Right cardiac atrium (tissue), 5 donors: ENCODE data around the gene SERP2. TPM values are rescaled to one million over a fixed set of nuclear protein-coding genes. Genes with fewer than 3 reads are reported as not detected.
A peak's percentile ranks its signal among the peaks of the same experiment; 100 is the strongest.
"Not testable (repeated sequence)": the region's sequence is repeated elsewhere in the genome, so short reads cannot be mapped to it uniquely, and the experiment has no call there.

ENCODE experiments used
- ATAC-seq, 2 donors: fragments of 200-7000 bp; cut with Tn5 transposase; one replicate each; pipeline versions ENCODE4 v1.8.0 to v1.9.1; 2020; ENCODE audit warnings: moderate library complexity in 2 of 2, mild to moderate bottlenecking in 1 of 2
- DNase-seq, 3 donors: peaks; one replicate each; pipeline ENCODE4 v3.0.0-alpha.2; 2020
- H3K27ac ChIP-seq: one replicate; pipeline ENCODE4 v1.5.1; 2013; ENCODE audit warnings: mild to moderate bottlenecking, low read length, control low read depth, moderate library complexity
- H3K27me3 ChIP-seq: one replicate; pipeline ENCODE4 v1.6.1; 2013; ENCODE audit not compliant: control insufficient read depth, insufficient read depth
- H3K4me1 ChIP-seq: one replicate; pipeline ENCODE4 v1.6.1; 2013; ENCODE audit warnings: low read length; ENCODE audit not compliant: control insufficient read depth, insufficient read depth
- H3K4me3 ChIP-seq: one replicate; pipeline ENCODE4 v1.5.1; 2013; ENCODE audit warnings: low read length, control low read depth
- H3K9me3 ChIP-seq: one replicate; pipeline ENCODE4 v1.6.1; 2013; ENCODE audit warnings: low read length; ENCODE audit not compliant: control insufficient read depth
- WGBS: extraction: QIAGEN DNeasy Blood & Tissue Kit; methylation state at CpG from one replicate; pipeline ENCODE4 v1.1.7; 2013; 5-methylcytosine and 5-hydroxymethylcytosine counted together
- intact Hi-C, 4 donors: fragments of 100-400 bp; cut with DNase I; formaldehyde crosslinking; loops; one replicate each; pipeline versions ENCODE4 v1.11.0 to v1.14.0; 2022 to 2023
- long read RNA-seq, 4 donors: library from polyadenylated mRNA; unstranded; transcript quantifications; one replicate each; pipeline ENCODE4 v2.0.0, GENCODE V29; 2020 to 2021
- polyA plus RNA-seq: library from polyadenylated mRNA; stranded (reverse); fragments of 200-250 nt; gene quantifications from one replicate; pipeline ENCODE4 v1.2.3, GENCODE V29; 2013
- total RNA-seq, 4 donors: library from RNA; stranded (reverse); fragmentation: NEBNext Ultra II Directional; extraction: Animal tissue kit (Norgen Biotek cat#: 25700); gene quantifications; one replicate each; pipeline ENCODE4 v1.2.1, GENCODE V29; 2021
- donor health status: healthy with polysubstance abuse.
- donor health status: DM: no; HTN: yes; CAD: no.
- donor health status: DM: no; HTN: no; CAD: no.
- donor health status: DM: no; HTN: yes; CAD: no; lungs with severe emphysema.
- donor health status: DM: yes; HTN: yes; CAD: no.

Gene SERP2
- total RNA-seq: 10 to 100 TPM; 19.4 to 28.2 (median 23.1) TPM
- 36.2 TPM for polyA plus RNA-seq
- long read RNA-seq, donor 1, transcript SERP2-201 (3 exons, 784 nt): major isoform, 10 of 16 reads
- long read RNA-seq, donor 1, partial matches to known transcripts: 0 of 16 reads
- long read RNA-seq, donor 1, other reads (novel, unspliced or antisense): 5 of 16 reads
- long read RNA-seq, donor 2, transcript SERP2-201 (3 exons, 784 nt): major isoform, 19 of 28 reads
- long read RNA-seq, donor 2, partial matches to known transcripts: 2 of 28 reads
- long read RNA-seq, donor 2, other reads (novel, unspliced or antisense): 5 of 28 reads
- long read RNA-seq, donor 3, partial matches to known transcripts: 0 of 2 reads
- long read RNA-seq, donor 3, other reads (novel, unspliced or antisense): 0 of 2 reads
- long read RNA-seq, donor 4, transcript SERP2-201 (3 exons, 784 nt): major isoform, 10 of 15 reads
- long read RNA-seq, donor 4, partial matches to known transcripts: 0 of 15 reads
- long read RNA-seq, donor 4, other reads (novel, unspliced or antisense): 4 of 15 reads

GRCh38 chr13:44373601-44374347, at the start of gene SERP2:
Gene SERP2, plus strand, starts transcription at chr13:44373824. Its CDS starts 202 bp downstream, at chr13:44374026.
- WGBS: 3% methylated on average over 82 of the region's 83 CpGs
- DNase-seq (peak; percentile 40 to 77 (median 77)), ATAC-seq (peak; percentile 80 to 85)
- intact Hi-C loops: loop anchor here in 1 of 4 donors (10.0 kb wide), 1 partner anchor 69 kb away; no protein-coding TSS in a partner anchor
- Histone ChIP-seq H3K27ac (peak within 1 kb of the TSS; percentile 36), H3K4me3 (peak within 1 kb of the TSS; percentile 78), H3K4me1 (peaks cover 2% of the 10 kb centered on the region), H3K9me3 (no peaks in the 10 kb centered on the region), H3K27me3 (no peaks in the 10 kb centered on the region)

DNA sequence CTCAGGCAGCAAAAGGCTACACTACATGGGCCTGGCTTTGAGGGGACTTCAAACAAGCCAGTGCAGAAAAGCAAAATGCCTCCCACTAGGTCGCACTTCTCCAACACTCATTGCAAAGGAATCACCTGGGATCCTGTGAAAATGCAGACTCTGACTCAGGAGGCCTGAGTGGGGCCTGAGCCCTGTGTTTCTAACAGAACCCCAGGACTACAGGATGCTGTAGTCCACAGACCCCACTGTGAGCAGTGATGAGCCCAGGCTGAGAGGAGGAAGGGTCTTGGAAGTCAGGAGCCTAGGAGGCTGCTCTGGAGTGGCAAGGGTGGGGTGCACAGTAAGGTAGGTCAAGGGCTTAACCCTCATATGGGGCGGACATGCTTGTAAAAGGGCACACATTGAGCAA, 46.7 kb upstream of the SERP2 start:
- no peak overlapping the region for H3K4me3 ChIP-seq
- no peaks in the 10 kb centered on the region for H3K9me3 ChIP-seq
- no peaks in the 10 kb centered on the region for H3K27me3 ChIP-seq
- DNase-seq (no peak), ATAC-seq (no peak)
- peaks cover 7% of the 10 kb centered on the region for H3K4me1 ChIP-seq
- no peak overlapping the region for H3K27ac ChIP-seq
- intact Hi-C loops: no loop called here
- WGBS: 94% methylated on average over 2 of the region's 2 CpGs

DNA sequence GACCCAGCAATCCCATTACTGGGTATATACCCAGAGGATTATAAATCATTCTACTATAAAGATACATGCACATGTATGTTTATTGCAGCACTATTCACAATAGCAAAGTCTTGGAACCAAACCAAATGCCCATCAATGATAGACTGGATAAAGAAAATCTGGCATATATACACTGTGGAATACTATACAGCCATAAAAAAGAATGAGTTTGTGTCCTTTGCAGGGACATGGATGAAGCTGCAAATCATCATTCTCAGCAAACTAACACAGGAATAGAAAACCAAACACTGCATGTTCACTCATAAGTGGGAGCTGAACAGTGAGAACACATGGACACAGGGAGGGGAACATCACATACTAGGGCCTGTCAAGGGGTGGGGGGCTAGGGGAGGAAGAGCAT, 44.6 kb upstream of the SERP2 start:
- H3K4me3 ChIP-seq, intact Hi-C loops, H3K9me3 ChIP-seq, DNase-seq, H3K27ac ChIP-seq, H3K27me3 ChIP-seq, ATAC-seq: not testable (repeated sequence)
- peaks cover 11% of the 10 kb centered on the region for H3K4me1 ChIP-seq

DNA sequence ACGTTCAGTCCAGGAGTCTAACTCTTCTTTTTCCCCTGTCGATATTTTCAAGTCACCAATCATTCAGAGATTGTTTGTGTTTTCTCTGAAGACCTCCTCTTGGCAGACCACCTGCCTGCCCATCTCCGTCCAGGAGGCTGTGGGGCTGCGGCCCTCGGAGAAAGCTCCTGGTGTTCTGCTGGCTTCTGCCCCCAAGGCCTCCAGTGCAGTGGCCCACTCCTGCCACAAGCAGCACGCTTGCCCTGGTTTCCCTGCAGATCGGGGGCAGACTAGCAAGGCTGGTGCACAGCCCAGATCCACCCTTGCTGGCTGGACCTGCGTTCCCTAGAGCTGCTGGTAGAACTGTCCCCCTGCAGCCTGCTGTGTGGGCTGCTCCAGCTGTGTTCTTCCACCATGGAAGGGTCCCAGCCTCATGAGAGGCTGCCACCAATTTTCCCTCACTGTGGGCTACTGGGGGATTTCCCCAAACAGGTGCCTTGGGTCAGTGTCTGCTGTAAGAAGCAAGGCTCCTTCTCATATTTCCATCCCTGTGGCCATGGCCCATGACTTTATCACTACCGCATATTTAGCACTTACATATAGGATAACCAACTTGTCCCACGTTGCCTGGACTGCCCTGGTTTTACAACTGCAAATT, 43.6 kb upstream of the SERP2 start:
- Histone ChIP-seq H3K27ac (no peak overlapping the region), H3K4me3 (no peak overlapping the region), H3K4me1 (peaks cover 11% of the 10 kb centered on the region), H3K9me3 (no peaks in the 10 kb centered on the region), H3K27me3 (no peaks in the 10 kb centered on the region)
- intact Hi-C loops: no loop called here
- WGBS: 90% methylated on average over 10 of the region's 10 CpGs
- ATAC-seq (peak in 1 of 2 donors; percentile 10), DNase-seq (no peak)

GRCh38 chr13:44331446-44331845, 42.2 kb upstream of the SERP2 start:
- ATAC-seq (peak in 1 of 2 donors; percentile 32), DNase-seq (no peak)
- Histone ChIP-seq H3K4me1 (peaks cover 11% of the 10 kb centered on the region), H3K4me3 (no peak overlapping the region), H3K9me3 (no peaks in the 10 kb centered on the region), H3K27me3 (no peaks in the 10 kb centered on the region), H3K27ac (no peak overlapping the region)
- intact Hi-C loops: no loop called here
- 72% methylated on average over 4 of the region's 4 CpGs for WGBS

- Histone ChIP-seq H3K27me3 (no peaks in the 10 kb centered on the region), H3K27ac (no peak overlapping the region), H3K4me3 (no peak overlapping the region), H3K9me3 (no peaks in the 10 kb centered on the region), H3K4me1 (peaks cover 11% of the 10 kb centered on the region)
- WGBS: 16% methylated on average over 7 of the region's 7 CpGs
- DNase-seq (peak; percentile 80 to 89 (median 82)), ATAC-seq (peak; percentile 86 to 90)
- intact Hi-C loops: no loop called here
These were observed 41.4 kb upstream of the SERP2 start for GRCh38 chr13:44331912-44332851.

- DNase-seq (peak in 1 of 3 donors; percentile 41), ATAC-seq (no peak)
- WGBS: 74% methylated on average over 5 of the region's 5 CpGs
- intact Hi-C loops: no loop called here
- Histone ChIP-seq H3K27ac (no peak overlapping the region), H3K4me1 (peaks cover 11% of the 10 kb centered on the region), H3K4me3 (no peak overlapping the region), H3K27me3 (no peaks in the 10 kb centered on the region), H3K9me3 (no peaks in the 10 kb centered on the region)
These were observed 39.5 kb upstream of the SERP2 start for GRCh38 chr13:44333950-44334655.

DNA sequence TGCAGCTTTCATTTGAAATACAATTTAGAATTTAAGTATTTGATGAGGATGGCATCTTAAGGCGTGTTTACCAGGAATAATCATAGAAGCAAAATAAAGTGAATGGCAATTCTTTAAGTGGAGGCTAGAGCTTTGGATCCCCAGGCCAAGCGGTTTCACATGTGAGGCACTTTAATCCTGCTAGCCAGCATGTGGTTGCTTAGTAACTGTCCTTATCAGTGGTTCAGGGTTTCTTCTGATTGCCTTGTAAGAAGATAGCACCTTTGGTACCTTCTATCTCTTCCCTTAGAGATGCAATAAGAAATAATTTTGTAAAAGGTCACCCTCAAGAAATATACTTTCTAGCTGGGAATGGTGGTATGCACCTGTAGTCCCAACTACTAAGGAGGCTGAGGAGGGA, 38.9 kb upstream of the SERP2 start:
- intact Hi-C loops: no loop called here
- WGBS: 95% methylated on average over 2 of the region's 2 CpGs
- H3K27ac ChIP-seq: no peak overlapping the region
- no peak overlapping the region for H3K4me3 ChIP-seq
- H3K9me3 ChIP-seq: no peaks in the 10 kb centered on the region
- no peaks in the 10 kb centered on the region for H3K27me3 ChIP-seq
- peaks cover 11% of the 10 kb centered on the region for H3K4me1 ChIP-seq
- DNase-seq: no peak
- ATAC-seq: no peak

- Histone ChIP-seq H3K4me3 (no peak overlapping the region), H3K27me3 (no peaks in the 10 kb centered on the region), H3K9me3 (no peaks in the 10 kb centered on the region), H3K4me1 (peaks cover 4% of the 10 kb centered on the region), H3K27ac (no peak overlapping the region)
- DNase-seq (no peak), ATAC-seq (no peak)
- WGBS: 87% methylated on average over 4 of the region's 4 CpGs
- intact Hi-C loops: no loop called here
These were observed 36.7 kb upstream of the SERP2 start for GRCh38 chr13:44336934-44337333.

- intact Hi-C loops: no loop called here
- H3K4me3 ChIP-seq: no peak overlapping the region
- no peaks in the 10 kb centered on the region for H3K4me1 ChIP-seq
- ATAC-seq (no peak), DNase-seq (no peak)
- no peaks in the 10 kb centered on the region for H3K9me3 ChIP-seq
- H3K27ac ChIP-seq: no peak overlapping the region
- WGBS: 91% methylated on average over 4 of the region's 4 CpGs
- H3K27me3 ChIP-seq: no peaks in the 10 kb centered on the region
These were observed 36.0 kb upstream of the SERP2 start for GRCh38 chr13:44337581-44337980.
